Fibroblast of the aortic adventitia (primary cell): Measurements from ENCODE around the gene ADAMTS15. TPM values are rescaled to one million over a fixed set of nuclear protein-coding genes. Genes with fewer than 3 reads are reported as not detected.

Experiments used
- DNase-seq: peaks from one replicate; pipeline ENCODE4 v3.0.0-alpha.2; 2010; ENCODE audit warnings: low read depth
- H3K4me3 ChIP-seq: 2 replicates; pipeline ENCODE4 v1.5.1; 2011; ENCODE audit warnings: low read depth, mild to moderate bottlenecking, control low read depth, low read length, moderate library complexity
- CTCF ChIP-seq: IDR thresholded peaks from 2 replicates; pipeline ENCODE4 v1.5.1; 2011; ENCODE audit warnings: mild to moderate bottlenecking, low read length, control low read depth, inconsistent platforms; ENCODE audit not compliant: insufficient read depth
- total RNA-seq: library from RNA; depleted of rRNA; stranded (reverse); fragments of >200 nt; gene quantifications from 2 replicates; pipeline ENCODE4 v1.2.3, GENCODE V29; 2012; ENCODE audit warnings: low replicate concordance

Gene ADAMTS15
- total RNA-seq, 1 donor = 30.8 TPM

- peak overlapping the region; percentile 40 for H3K4me3 ChIP-seq
- TF ChIP-seq CTCF = peak; percentile 37
- DNase-seq = no peak
These were observed 20.7 kb upstream of the ADAMTS15 start for GRCh38 chr11:130427581-130428315.

GRCh38 chr11:130428316-130429119, 19.9 kb upstream of the ADAMTS15 start, which contains the start of gene ADAMTS8:
Gene ADAMTS8, minus strand, starts transcription at chr11:130428609. Its CDS starts 323 bp downstream, at chr11:130428286.
- TF ChIP-seq CTCF = no peak
- no peak for DNase-seq
- peak within 1 kb of the TSS; percentile 47 for H3K4me3 ChIP-seq

- DNase-seq = no peak
- no peak overlapping the region for H3K4me3 ChIP-seq
- TF ChIP-seq CTCF = no peak
These were observed 19.2 kb upstream of the ADAMTS15 start for GRCh38 chr11:130429120-130429681.

- no peak overlapping the region for H3K4me3 ChIP-seq
- DNase-seq = no peak
- no peak for TF ChIP-seq CTCF
These were observed 18.5 kb upstream of the ADAMTS15 start for GRCh38 chr11:130429983-130430382.

- H3K4me3 ChIP-seq = no peak overlapping the region
- DNase-seq = peak; percentile 79
- TF ChIP-seq CTCF = peak; percentile 81
These were observed 17.1 kb upstream of the ADAMTS15 start for GRCh38 chr11:130431331-130431773.

GRCh38 chr11:130431801-130432200, 16.6 kb upstream of the ADAMTS15 start:
- TF ChIP-seq CTCF = no peak
- peak; percentile 76 for DNase-seq
- no peak overlapping the region for H3K4me3 ChIP-seq
